OCI-LY7 (cell line): ENCODE measurements around the gene RFX8. TPM values are rescaled to one million over a fixed set of nuclear protein-coding genes. Genes with fewer than 3 reads are reported as not detected.

Experiments
- BruUV-seq: library from RNA; stranded (reverse); fragments of 400-500 nt; replicated peaks from 2 replicates; lab custom pipeline; 2021; lab: Mats Ljungman, UMichigan
- CTCF ChIA-PET: fragments of 300-600 bp; sonication (Branson Sonifier 250); formaldehyde crosslinking; loops from one replicate; lab custom pipeline; 2022; ENCODE audit warnings: antibody characterized with exemption; ENCODE audit not compliant: unreplicated experiment; lab: Charles Lee
- POLR2A ChIA-PET: fragments of 300-600 bp; sonication (Branson Sonifier 250); formaldehyde crosslinking; loops from one replicate; lab custom pipeline; 2022; ENCODE audit warnings: antibody characterized with exemption; lab: Charles Lee
- DNase-seq: peaks from one replicate; pipeline ENCODE4 v3.0.0-alpha.2; 2015; ENCODE audit warnings: low spot score
- H2AFZ ChIP-seq: fragments of 200-600 bp; sonication (generic), shearing (Covaris generic); 2 replicates; pipeline ENCODE4 v1.6.1; 2014; ENCODE audit warnings: mild to moderate bottlenecking, antibody characterized with exemption, low read length, moderate library complexity
- H3K27ac ChIP-seq: fragments of 200-600 bp; sonication (generic); 2 replicates; pipeline ENCODE4 v1.5.1; 2014; ENCODE audit warnings: mixed run types, low read depth, mild to moderate bottlenecking, moderate library complexity, low read length, inconsistent platforms; ENCODE audit not compliant: poor library complexity, severe bottlenecking
- H3K36me3 ChIP-seq: fragments of 200-600 bp; sonication (generic); 2 replicates; pipeline ENCODE4 v1.6.1; 2014; ENCODE audit warnings: mild to moderate bottlenecking, antibody characterized with exemption, low read length, moderate library complexity, mixed read lengths; ENCODE audit not compliant: insufficient read depth
- H3K4me1 ChIP-seq: fragments of 200-600 bp; sonication (generic); 2 replicates; pipeline ENCODE4 v1.5.1; 2014; ENCODE audit warnings: mild to moderate bottlenecking, low read length; ENCODE audit not compliant: insufficient read depth, poor library complexity, severe bottlenecking
- H3K4me2 ChIP-seq: fragments of 200-600 bp; sonication (generic); 2 replicates; pipeline ENCODE4 v1.6.1; 2014; ENCODE audit warnings: mild to moderate bottlenecking, low read length
- H3K4me3 ChIP-seq: fragments of 200-600 bp; sonication (generic); 2 replicates; pipeline ENCODE4 v1.5.1; 2014; ENCODE audit warnings: mild to moderate bottlenecking, low read depth, low read length; ENCODE audit not compliant: poor library complexity, severe bottlenecking
- H3K79me2 ChIP-seq: fragments of 200-600 bp; sonication (generic); 2 replicates; pipeline ENCODE4 v1.6.1; 2016; ENCODE audit warnings: low read depth, mild to moderate bottlenecking, low read length, moderate library complexity, mixed read lengths; ENCODE audit not compliant: insufficient read depth
- H3K9me2 ChIP-seq: fragments of 200-600 bp; sonication (generic); 2 replicates; pipeline ENCODE4 v1.6.1; 2016; ENCODE audit warnings: mild to moderate bottlenecking, low read length, mixed read lengths; ENCODE audit not compliant: insufficient read depth
- H3K9me3 ChIP-seq: fragments of 200-600 bp; sonication (generic); 2 replicates; pipeline ENCODE4 v1.6.1; 2014; ENCODE audit warnings: mild to moderate bottlenecking, mixed run types, low read length, mixed read lengths
- H4K20me1 ChIP-seq: fragments of 200-600 bp; sonication (generic); 2 replicates; pipeline ENCODE4 v1.6.1; 2014; ENCODE audit warnings: mild to moderate bottlenecking, antibody characterized with exemption, low read length, moderate library complexity, mixed read lengths; ENCODE audit not compliant: insufficient read depth
- CTCF ChIP-seq: fragments of 200-600 bp; sonication (generic); conservative IDR thresholded peaks from 2 replicates; pipeline ENCODE4 v1.5.1; 2014; ENCODE audit warnings: mild to moderate bottlenecking, antibody characterized with exemption, low read length, moderate library complexity, mixed read lengths
- EZH2phosphoT487 ChIP-seq: fragments of 200-600 bp; sonication (generic); IDR thresholded peaks from 2 replicates; pipeline ENCODE4 v1.6.1; 2018; ENCODE audit warnings: low read depth, borderline replicate concordance, mild to moderate bottlenecking, mixed run types, antibody characterized with exemption, low read length, moderate library complexity, mixed read lengths
- intact Hi-C: fragments of 100-400 bp; cut with micrococcal nuclease; formaldehyde crosslinking; loops from one replicate; pipeline ENCODE4 v1.10.0; 2022; ENCODE audit not compliant: unreplicated experiment
- total RNA-seq, 2 experiments: library from RNA; depleted of rRNA in 1 of 2; stranded (reverse); fragments of >200 nt in 1 of 2; shearing (Covaris generic) in 1 of 2; gene quantifications; 2 replicates each; pipeline ENCODE4 v1.2.3, GENCODE V29; 2014 to 2022

The RFX8 gene
- total RNA-seq, 2 experiments from 2014 or later: not detected

DNA sequence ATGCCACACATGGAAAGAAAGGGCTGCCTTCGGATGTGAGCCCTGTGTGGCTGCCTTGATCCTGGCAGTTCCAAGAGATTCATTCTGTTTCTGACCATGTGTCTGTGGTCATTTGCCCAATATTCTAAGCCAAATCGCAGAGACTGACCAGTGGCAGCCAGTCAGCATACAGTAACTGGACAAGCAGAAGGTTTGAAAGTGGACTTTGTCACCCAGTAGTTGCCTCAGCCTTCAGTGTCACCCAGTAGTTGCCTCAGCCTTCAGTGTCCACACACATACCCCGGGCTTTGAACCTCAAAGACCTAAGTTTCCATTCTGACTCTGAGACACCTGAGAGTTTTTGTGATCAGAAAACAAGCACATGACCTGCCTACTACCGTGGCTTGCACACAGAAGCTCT, 5.0 kb downstream of the RFX8 start:
- POLR2A ChIA-PET: no interaction called here
- TF ChIP-seq CTCF: no peak
- no peak for TF ChIP-seq EZH2phosphoT487
- no TSS peak for BruUV-seq
- no peak overlapping the region for H3K27ac ChIP-seq
- intact Hi-C loops: no loop called here
- no peaks in the 10 kb centered on the region for H4K20me1 ChIP-seq
- H3K9me3 ChIP-seq: no peaks in the 10 kb centered on the region
- no peaks in the 10 kb centered on the region for H3K36me3 ChIP-seq
- H2AFZ ChIP-seq: no peak overlapping the region
- DNase-seq: no peak
- H3K79me2 ChIP-seq: no peaks in the 10 kb centered on the region
- no peaks in the 10 kb centered on the region for H3K9me2 ChIP-seq
- CTCF ChIA-PET: no interaction called here
- no peak overlapping the region for H3K4me3 ChIP-seq
- no peak overlapping the region for H3K4me2 ChIP-seq
- no peaks in the 10 kb centered on the region for H3K4me1 ChIP-seq

DNA sequence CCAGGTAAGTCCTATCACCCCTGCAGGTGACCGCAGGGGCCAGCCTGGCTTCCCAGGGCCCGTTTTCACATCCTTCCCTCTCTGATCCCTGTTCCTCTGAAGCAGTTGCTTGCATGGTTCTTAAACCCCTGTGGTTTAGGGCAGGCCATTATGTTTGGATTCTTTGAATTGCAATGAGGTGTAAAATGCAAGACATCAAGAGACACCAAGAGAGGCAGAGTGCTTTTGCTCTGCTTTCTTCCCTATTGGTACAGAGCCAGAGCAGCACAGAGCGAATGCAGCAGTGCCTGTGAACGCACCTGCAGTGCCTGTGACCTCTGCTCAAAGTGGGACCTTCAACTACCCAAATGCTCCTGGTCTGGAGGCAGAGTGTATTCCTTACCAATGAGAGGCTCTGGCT, 7.6 kb downstream of the RFX8 start:
- POLR2A ChIA-PET: no interaction called here
- Histone ChIP-seq H3K4me3 (no peak overlapping the region), H3K4me2 (no peak overlapping the region), H3K79me2 (no peaks in the 10 kb centered on the region), H3K36me3 (no peaks in the 10 kb centered on the region), H2AFZ (no peak overlapping the region), H3K9me3 (no peaks in the 10 kb centered on the region), H3K9me2 (no peaks in the 10 kb centered on the region), H3K27ac (no peak overlapping the region), H4K20me1 (no peaks in the 10 kb centered on the region), H3K4me1 (no peaks in the 10 kb centered on the region)
- no TSS peak for BruUV-seq
- TF ChIP-seq EZH2phosphoT487: no peak
- no peak for TF ChIP-seq CTCF
- no peak for DNase-seq
- intact Hi-C loops: no loop called here
- CTCF ChIA-PET: no interaction called here

- H3K9me3 ChIP-seq: no peaks in the 10 kb centered on the region
- H4K20me1 ChIP-seq: no peaks in the 10 kb centered on the region
- no peaks in the 10 kb centered on the region for H3K4me1 ChIP-seq
- no peak for TF ChIP-seq CTCF
- no peak for TF ChIP-seq EZH2phosphoT487
- H2AFZ ChIP-seq: no peak overlapping the region
- no TSS peak for BruUV-seq
- intact Hi-C loops: no loop called here
- ChIA-PET POLR2A (no interaction called here), CTCF (no interaction called here)
- H3K4me3 ChIP-seq: no peak overlapping the region
- H3K79me2 ChIP-seq: no peaks in the 10 kb centered on the region
- no peak overlapping the region for H3K4me2 ChIP-seq
- DNase-seq: no peak
- H3K36me3 ChIP-seq: no peaks in the 10 kb centered on the region
- no peaks in the 10 kb centered on the region for H3K9me2 ChIP-seq
- H3K27ac ChIP-seq: no peak overlapping the region
These were observed 8.5 kb downstream of the RFX8 start for GRCh38 chr2:101466426-101466825.
